HUES64 (cell line): ENCODE results near the gene RALA.
"Not testable (repeated sequence)": the region's sequence is repeated elsewhere in the genome, so short reads cannot be mapped to it uniquely, and the experiment has no call there.

Source experiments
- H3K27ac ChIP-seq: 2 replicates; pipeline ENCODE4 v1.7.0; 2013; ENCODE audit warnings: low read depth, low read length, inconsistent platforms
- H3K27me3 ChIP-seq: 2 replicates; pipeline ENCODE4 v1.6.1; 2013; ENCODE audit warnings: mild to moderate bottlenecking, low read length; ENCODE audit not compliant: insufficient read depth
- H3K36me3 ChIP-seq: 2 replicates; pipeline ENCODE4 v1.6.1; 2013; ENCODE audit warnings: mild to moderate bottlenecking, low read length; ENCODE audit not compliant: insufficient read depth
- H3K4me1 ChIP-seq: 2 replicates; pipeline ENCODE4 v1.6.1; 2013; ENCODE audit warnings: mild to moderate bottlenecking, low read length, moderate library complexity; ENCODE audit not compliant: insufficient read depth
- H3K4me3 ChIP-seq: 2 replicates; pipeline ENCODE4 v1.5.1; 2013; ENCODE audit warnings: mild to moderate bottlenecking, low read length, moderate library complexity
- H3K9ac ChIP-seq: 2 replicates; pipeline ENCODE4 v1.6.1; 2013; ENCODE audit warnings: mild to moderate bottlenecking, low read depth, low read length
- H3K9me3 ChIP-seq: 2 replicates; pipeline ENCODE4 v1.6.1; 2013; ENCODE audit warnings: low read depth, low read length; ENCODE audit not compliant: insufficient read depth
- WGBS: fragments of 150-250, 120-280 bp; methylation state at CpG from one replicate; pipeline ENCODE4 v1.1.7; 2013; ENCODE audit warnings: missing lambda C conversion rate; 5-methylcytosine and 5-hydroxymethylcytosine counted together

RALA gene

DNA sequence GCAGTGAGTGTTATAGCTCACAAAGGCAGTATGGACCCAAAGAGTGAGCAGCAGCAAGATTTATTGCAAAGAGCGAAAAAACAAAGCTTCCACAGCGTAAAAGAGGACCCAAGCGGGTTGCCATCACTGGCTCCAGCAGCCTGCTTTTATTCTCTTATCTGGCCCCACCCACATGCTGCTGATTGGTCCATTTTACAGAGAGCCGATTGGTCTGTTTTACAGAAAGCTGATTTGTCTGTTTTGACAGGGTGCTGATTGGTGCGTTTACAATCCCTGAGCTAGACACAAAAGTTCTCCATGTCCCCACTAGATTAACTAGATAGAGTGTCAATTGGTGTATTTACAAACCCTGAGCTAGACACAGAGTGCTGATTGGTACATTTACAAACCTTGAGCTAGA lies 129.9 kb downstream of the RALA start:
- H3K4me1 ChIP-seq, result peaks cover 19% of the 10 kb centered on the region
- 94% methylated on average over 4 of the region's 5 CpGs for WGBS
- H3K9ac ChIP-seq, H3K27ac ChIP-seq, H3K4me3 ChIP-seq, H3K36me3 ChIP-seq, H3K9me3 ChIP-seq, H3K27me3 ChIP-seq: not testable (repeated sequence)

DNA sequence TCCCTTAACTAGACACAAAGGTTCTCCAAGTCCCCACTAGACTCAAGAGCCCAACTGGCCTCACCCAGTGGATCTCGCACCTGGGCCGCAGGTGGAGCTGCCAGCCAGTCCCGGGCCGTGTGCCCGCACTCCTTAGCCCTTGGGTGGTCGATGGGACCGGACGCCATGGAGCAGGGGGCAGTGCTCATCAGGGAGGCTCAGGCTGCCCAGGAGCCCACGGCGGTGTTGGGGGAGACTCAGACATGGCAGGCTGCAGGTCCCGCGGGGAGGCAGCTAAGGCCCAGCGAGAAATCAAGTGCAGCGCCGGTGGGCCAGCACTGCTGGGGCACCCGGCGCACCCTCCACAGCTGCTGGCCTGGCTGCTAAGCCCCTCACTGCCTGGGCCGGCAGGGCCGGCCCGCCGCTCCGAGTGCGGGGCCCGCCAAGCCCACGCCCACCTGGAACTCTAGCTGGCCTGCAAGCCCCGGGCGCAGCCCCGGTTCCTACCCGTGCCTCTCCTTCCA lies 130.5 kb downstream of the RALA start:
- 92% methylated on average over 29 of the region's 29 CpGs for WGBS
- Histone ChIP-seq H3K36me3 (no peaks in the 10 kb centered on the region), H3K27me3 (no peaks in the 10 kb centered on the region), H3K27ac (no peak overlapping the region), H3K4me3 (no peak overlapping the region), H3K9ac (no peak overlapping the region), H3K9me3 (peaks cover 7% of the 10 kb centered on the region; the same call in 1 of the 2 replicates), H3K4me1 (peaks cover 19% of the 10 kb centered on the region)

DNA sequence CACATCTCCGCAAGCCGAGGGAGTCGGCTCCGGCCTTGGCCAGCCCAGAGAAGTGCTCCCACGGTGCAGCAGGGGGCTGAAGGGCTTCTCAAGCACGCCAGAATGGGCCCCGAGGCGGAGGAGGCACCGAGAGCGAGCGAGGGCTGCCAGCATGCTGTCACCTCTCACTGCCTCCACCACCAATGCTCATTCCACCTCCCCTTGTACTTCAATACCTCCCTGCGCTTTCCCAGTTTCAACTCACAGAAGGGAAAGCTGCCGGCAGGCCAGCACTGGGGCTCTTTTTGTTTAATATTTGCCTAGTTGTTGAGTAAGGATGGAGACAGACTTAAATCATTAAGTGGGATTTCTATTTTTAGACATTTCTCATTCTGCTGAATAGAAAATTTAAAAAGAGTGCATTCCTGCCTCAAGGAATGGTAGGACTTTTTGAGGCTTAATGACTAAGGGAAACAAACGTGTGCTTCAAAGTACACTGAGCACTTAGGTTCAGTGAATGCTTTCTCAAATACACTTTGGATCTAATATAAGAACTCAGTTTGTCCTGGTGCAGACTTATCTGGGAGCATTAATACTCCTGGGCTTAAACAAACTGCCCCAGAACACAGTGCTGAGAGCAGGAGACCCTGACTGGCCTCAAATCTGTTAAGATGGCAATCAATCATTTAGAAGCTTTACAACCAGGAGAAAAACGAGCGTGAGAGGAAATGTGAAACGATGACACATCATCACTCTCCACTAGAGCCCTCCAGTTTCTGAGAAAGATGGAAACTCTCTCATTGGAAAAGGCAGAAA lies 131.2 kb downstream of the RALA start:
- Histone ChIP-seq H3K27me3 (no peaks in the 10 kb centered on the region), H3K27ac (no peak overlapping the region), H3K4me3 (no peak overlapping the region), H3K36me3 (no peaks in the 10 kb centered on the region), H3K9ac (no peak overlapping the region), H3K9me3 (peaks cover 7% of the 10 kb centered on the region; the same call in 1 of the 2 replicates), H3K4me1 (peaks cover 16% of the 10 kb centered on the region)
- WGBS, result 75% methylated on average over 17 of the region's 17 CpGs

DNA sequence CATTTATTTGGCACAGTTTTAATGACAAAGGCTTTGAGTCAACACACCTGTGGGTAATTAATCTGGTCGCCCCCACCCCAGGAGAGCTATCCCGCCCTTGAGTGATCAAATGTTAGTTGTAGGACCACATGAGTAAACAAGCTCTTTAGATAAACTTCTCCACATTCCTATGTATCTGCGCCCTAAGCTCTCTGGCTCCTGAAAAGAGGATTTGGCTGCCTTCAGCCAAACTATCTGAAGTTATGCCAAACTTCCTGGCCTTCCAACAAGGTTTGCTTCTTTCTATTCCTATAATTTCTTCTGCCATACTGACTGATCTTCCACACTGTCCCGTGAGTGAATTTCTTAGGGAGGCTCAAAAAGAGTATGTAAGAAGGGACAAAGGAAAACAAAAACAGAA lies 134.2 kb downstream of the RALA start:
- H3K36me3 ChIP-seq, result no peaks in the 10 kb centered on the region
- no peak overlapping the region for H3K27ac ChIP-seq
- no peaks in the 10 kb centered on the region for H3K27me3 ChIP-seq
- H3K4me3 ChIP-seq, result no peak overlapping the region
- H3K4me1 ChIP-seq, result peaks cover 21% of the 10 kb centered on the region
- no peak overlapping the region for H3K9ac ChIP-seq
- WGBS, result 91% methylated on average over 4 of the region's 4 CpGs
- H3K9me3 ChIP-seq, result peaks cover 7% of the 10 kb centered on the region; the same call in 1 of the 2 replicates
